SKM-1 (cell line): ENCODE results near the gene DLGAP4.
"Not testable (repeated sequence)": the region's sequence is repeated elsewhere in the genome, so short reads cannot be mapped to it uniquely, and the experiment has no call there.

Experiments
- DNase-seq: peaks from one replicate; lab custom pipeline; 2025; ENCODE audit not compliant: unreplicated experiment; lab: John Stamatoyannopoulos, UW

Gene DLGAP4

GRCh38 chr20:36496707-36497669 lies 190.8 kb downstream of the DLGAP4 start:
- no peak for DNase-seq

DNA sequence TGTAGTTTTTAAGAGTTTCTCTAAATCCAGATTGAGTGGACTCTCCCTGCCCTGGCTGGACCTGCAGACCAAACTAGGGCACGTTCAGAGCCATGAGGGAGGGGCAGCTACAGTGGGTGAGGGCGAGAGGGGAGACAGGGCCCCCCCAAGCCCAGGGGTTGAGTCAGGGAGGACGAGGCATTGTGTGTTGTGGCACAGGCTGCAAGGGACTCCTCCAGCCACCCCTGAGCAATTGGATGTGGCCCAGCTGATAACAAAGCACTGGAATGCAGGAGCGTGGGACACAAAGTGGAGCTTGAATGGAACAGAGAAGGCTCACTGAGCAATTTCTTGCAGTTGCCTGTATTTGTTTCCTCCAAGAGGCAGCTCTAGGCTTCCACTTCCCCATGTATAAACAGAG lies 191.7 kb downstream of the DLGAP4 start:
- DNase-seq = no peak

DNA sequence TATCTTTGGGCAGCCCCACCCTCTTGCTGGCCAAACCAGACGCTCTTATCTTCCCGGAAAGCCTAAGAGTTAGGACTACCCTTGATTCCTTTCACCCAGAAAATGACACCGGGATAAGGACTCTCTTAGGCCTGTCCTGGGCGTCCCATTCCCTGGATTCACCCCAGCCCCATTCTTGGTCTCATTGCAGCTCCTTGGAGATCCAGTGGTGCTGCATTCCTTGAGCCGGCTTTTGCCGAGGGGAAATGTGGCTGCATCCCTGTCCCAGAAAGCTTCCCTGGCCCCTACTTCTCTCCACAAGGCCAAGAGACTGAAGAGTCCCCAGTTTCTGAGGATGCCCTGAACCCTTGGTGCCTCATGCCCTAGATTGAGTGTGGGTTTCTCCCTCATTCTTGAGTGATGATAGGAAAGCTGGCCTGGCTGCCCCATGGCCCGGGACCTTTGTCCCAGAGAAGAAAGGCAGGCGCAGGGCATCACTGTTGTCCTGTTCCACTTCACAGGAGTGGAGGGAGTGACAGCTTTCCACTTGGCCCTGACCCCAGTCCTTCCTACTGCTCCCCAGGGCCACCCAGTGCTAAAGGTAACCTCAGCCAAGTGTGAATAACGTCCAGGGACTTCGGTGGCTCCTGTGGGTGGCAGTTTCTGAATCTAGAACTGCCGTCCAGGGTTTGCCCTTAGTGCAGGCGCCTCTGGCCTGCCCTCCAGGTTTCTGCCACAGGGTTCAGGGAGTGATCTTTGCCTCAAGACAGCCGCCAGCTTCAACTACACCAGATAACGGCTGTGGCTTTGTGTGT lies 192.4 kb downstream of the DLGAP4 start:
- DNase-seq = no peak

- DNase-seq = no peak
Observed at GRCh38 chr20:36499211-36499610, 193.1 kb downstream of the DLGAP4 start.

DNA sequence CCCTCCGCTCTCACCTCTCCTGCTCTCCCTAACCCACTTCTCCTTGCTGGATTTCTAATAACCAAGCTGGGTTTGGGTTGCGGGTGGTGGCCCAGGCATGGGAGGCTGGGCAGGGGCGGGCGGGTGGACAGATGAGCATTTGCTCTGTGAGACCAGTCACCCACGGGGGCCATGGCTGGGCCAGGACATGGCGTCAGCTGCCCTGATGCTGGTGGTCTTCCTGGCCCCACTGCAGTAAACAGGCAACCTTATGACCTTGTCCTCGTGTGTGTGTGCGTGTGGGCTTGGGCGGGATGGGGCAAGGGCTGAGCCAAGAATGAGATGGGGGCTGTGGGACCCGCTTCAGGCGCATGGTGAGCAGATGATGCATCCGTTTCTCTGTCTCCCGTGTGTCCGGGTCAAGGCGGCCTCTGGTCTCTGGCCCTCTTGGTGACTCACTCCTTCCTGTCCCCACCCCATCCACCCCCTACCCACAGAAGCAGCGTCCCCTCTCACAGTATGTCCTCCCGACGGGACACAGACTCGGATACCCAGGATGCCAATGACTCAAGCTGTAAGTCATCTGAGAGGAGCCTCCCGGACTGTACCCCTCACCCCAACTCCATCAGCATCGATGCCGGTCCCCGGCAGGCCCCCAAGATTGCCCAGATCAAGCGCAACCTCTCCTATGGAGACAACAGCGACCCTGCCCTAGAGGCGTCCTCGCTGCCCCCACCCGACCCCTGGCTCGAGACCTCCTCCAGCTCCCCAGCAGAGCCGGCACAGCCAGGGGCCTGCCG lies 193.8 kb downstream of the DLGAP4 start:
- no peak for DNase-seq

DNA sequence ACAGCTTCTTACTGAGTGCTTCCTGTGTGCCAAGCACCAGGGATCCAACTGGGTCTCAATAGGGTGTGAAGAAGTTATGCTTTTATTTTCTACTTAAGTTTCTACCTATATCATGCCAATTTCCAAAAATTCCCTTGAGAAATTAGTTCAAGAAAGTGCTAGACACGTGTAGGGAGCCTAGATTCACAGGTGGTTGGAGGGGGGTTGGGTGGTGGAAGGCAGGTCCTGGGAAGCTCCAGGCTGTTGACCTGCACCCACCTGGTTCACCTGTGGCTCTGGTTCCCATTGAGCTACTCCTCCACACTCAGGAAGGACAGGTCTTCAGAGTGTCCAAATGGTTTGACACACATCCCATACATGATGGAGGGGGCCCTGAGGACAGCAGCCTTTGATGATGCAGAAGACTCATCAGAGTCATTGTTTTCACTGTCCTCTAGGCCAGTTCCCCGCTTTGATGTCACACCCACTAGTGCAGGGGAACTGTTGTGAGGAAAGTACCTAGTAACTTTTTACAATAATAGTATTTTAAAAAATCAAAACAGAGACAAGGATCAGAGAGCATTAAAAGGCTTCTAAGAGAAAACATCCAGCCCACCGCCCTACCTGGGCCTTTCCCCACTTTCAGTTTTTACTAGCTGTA lies 195.3 kb downstream of the DLGAP4 start:
- no peak for DNase-seq

DNA sequence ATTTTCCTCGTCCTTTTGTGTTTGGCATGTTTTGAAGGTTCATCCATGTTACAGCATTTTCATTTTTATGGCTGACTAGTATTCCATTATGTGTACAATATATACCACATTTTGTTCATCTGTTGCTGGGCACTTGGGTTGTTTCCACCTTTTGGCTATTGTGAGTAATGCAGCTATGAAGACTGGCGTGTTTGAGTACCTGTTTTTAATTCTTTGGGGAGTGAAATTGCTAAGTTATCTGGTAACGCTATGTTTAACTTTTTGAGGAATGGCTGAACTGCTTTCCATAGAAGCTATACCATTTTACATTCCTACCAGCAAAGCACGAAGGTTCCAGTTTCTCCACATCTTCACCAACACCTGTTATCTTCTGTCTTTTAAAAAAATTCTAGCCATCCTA lies 198.2 kb downstream of the DLGAP4 start:
- DNase-seq = no peak

DNA sequence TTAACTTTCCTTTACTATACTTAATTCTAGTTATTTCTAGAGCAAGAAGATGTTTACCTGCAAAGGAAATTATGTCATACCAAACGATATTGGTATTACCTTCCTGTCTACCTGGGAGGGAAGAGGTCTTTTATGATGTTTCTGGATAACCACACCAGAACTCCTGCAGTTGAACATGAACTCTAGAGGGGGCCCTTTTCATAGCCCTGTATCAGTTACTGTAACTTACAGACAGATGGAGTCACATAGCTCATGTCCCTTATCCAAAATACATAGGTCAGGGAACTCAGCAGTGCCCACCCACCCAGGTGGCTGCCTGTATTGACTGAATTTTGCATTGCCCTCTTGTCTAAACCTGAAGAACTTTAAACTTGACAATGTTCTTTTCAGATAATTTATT lies 200.1 kb downstream of the DLGAP4 start:
- DNase-seq = no peak

GRCh38 chr20:36507746-36508145 lies 201.6 kb downstream of the DLGAP4 start:
- no peak for DNase-seq

- no peak for DNase-seq
Observed at GRCh38 chr20:36519012-36519719, 213.0 kb downstream of the DLGAP4 start.

- no peak for DNase-seq
Observed at GRCh38 chr20:36519944-36520343, 213.8 kb downstream of the DLGAP4 start.

- DNase-seq = no peak
Observed at GRCh38 chr20:36521526-36521925, 215.4 kb downstream of the DLGAP4 start.

- not testable (repeated sequence) for DNase-seq
Observed at GRCh38 chr20:36522412-36522811, 216.3 kb downstream of the DLGAP4 start.

DNA sequence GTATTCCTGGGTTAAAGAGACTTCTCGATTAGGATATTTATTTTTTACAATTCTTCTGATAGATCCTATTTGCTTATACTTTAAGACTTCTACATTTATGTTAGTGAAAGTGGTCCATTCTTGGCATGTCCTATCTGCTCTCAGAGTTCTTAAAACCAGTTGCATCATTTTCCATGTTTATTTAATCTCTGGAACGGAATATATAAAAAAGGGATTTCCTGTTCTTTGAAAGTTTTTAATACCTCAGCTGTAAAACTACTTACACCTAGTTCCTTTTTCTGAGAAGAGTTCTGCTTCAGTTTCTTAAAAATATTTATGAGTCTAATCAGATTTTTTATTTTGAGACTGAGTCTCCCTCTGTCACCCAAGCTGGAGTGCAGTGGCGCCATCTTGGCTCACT lies 217.2 kb downstream of the DLGAP4 start:
- DNase-seq = no peak

GRCh38 chr20:36525620-36526365 lies 219.7 kb downstream of the DLGAP4 start:
- no peak for DNase-seq

GRCh38 chr20:36526521-36527011 lies 220.4 kb downstream of the DLGAP4 start:
- no peak for DNase-seq

DNA sequence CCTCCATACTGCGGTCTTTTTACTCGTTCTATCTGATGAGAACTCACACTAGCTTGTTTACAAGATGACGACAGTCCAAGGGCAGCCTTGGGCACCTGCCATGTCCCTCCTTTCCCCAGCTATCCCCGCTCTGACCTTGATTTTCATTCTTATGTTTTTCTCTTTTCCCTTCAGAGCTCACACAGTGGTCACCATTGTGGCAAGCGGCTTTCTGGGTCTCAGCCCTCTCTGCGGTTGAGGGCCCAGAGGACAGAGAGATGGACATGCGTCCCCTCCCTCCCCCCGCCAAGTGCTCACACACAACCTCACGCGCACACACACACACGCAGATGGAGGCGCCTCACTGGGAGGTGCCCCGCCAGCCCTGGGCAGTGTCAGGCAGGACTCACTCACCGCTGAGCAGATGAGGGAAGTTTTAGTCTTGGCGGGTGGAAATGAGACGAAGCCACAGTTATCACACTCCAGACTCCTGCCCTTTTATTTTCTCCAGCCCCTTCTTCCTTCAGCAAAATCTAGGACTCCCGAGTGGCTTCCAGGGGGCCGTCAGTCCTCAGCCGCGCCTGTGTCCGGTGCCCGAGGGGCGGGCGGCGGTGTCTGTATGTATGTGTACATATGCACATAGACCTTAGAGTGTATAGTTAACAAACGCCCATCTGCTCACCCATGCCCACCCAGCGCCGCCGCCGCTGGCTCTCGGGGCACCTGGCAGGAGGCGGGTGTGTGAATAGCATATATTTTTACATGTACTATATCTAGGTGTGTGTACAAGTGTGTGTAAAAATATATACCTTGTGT lies 221.4 kb downstream of the DLGAP4 start:
- no peak for DNase-seq

DNA sequence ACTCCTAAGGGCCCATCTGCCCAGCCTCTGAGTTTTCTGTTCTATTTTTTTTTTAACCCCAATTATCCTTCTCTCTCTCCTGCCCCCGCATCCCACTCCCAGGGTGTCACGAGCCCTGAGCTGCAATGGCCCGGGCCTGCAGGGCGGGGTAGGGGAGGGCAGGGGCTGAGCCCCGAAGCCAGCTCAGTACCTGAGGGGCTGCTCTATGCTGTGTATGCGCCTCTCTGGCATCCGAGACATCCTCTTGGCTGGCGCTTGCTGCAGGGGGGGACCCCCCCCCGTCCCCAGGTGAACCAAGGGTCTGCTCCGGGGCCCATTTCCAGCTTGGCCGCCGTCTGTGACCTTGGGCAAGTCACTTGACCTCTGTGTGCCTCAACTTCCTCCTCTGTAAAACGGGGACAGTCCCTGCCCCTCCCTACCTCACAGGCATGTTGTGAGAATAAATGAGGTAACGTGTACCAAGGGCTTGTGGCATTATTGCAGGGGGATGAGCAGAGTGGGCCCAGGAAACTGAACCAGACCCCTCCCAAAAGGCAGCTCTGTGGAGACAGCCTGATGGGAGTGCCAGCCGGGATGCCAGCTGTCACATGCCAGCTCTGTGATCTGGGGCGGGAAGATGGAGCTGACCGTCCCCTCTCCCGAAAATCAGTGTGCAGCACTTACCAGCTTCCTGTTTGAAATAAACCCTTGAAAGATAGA lies 222.2 kb downstream of the DLGAP4 start:
- DNase-seq = no peak
